K562 (cell line): ENCODE data around the gene ERO1B.

Source experiments
- MTA3 ChIP-seq: fragments of 450-650 bp; formaldehyde crosslinking; IDR thresholded peaks from 2 replicates; pipeline ENCODE4 v1.6.1; 2017; ENCODE audit warnings: mild to moderate bottlenecking, borderline replicate concordance
- TF ChIP-seq, protein P1 (sequence below): sonication (generic); formaldehyde crosslinking; IDR thresholded peaks from 2 replicates; pipeline ENCODE4 v1.9.0; 2022; ENCODE audit warnings: mild to moderate bottlenecking, missing genetic modification reagents

DNA sequence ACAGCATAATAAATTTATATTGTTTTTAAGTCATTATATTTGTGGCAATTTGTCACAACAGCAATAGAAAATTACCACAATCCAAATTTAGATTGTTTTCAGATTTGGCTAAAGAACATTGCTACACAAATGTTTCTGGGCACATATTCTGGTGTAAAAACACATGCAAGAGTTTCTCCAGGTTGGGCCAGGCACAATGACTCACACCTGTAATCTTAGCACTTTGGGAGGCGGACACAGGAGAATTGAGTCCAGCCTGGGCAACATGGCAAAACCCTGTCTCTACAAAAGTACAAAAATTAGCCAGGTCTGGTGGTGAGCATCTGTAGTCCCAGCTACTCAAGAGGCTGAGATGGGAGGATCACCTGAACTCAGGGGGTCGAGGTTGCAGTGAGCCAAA is 8.4 kb downstream of the ERO1B start:
- TF ChIP-seq, protein P1, sequence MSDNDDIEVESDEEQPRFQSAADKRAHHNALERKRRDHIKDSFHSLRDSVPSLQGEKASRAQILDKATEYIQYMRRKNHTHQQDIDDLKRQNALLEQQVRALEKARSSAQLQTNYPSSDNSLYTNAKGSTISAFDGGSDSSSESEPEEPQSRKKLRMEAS (CRISPR knock-in tag): no peak
- TF ChIP-seq MTA3: no peak
